Smooth muscle cell (in vitro differentiated cells): ENCODE data around the gene SCYL1. TPM values are rescaled to one million over a fixed set of nuclear protein-coding genes. Genes with fewer than 3 reads are reported as not detected.

Source experiments
- DNase-seq: peaks from one replicate; lab custom pipeline; 2025; ENCODE audit not compliant: unreplicated experiment; lab: John Stamatoyannopoulos, UW
- H2AFZ ChIP-seq: fragments of 200-600 bp; sonication (generic); 2 replicates; pipeline ENCODE4 v1.6.0; 2016; ENCODE audit warnings: antibody characterized with exemption, low read depth, mild to moderate bottlenecking
- H3F3A ChIP-seq: fragments of 200-600 bp; sonication (generic); 2 replicates; pipeline ENCODE4 v1.6.0; 2017; ENCODE audit warnings: antibody characterized with exemption, low read depth
- H3K27ac ChIP-seq: fragments of 200-600 bp; sonication (generic); 2 replicates; pipeline ENCODE4 v1.5.1; 2016; ENCODE audit warnings: low read depth, mild to moderate bottlenecking
- H3K27me3 ChIP-seq: fragments of 200-600 bp; sonication (generic); 2 replicates; pipeline ENCODE4 v1.6.1; 2016; ENCODE audit warnings: low read depth, mild to moderate bottlenecking
- H3K36me3 ChIP-seq: fragments of 200-600 bp; sonication (generic); 2 replicates; pipeline ENCODE4 v1.5.1; 2016; ENCODE audit warnings: low read depth
- H3K4me1 ChIP-seq: fragments of 200-600 bp; sonication (generic); 2 replicates; pipeline ENCODE4 v1.5.1; 2016; ENCODE audit warnings: low read depth
- H3K4me2 ChIP-seq: fragments of 200-600 bp; sonication (generic); 2 replicates; pipeline ENCODE4 v1.6.0; 2016; ENCODE audit warnings: mild to moderate bottlenecking
- H3K4me3 ChIP-seq: fragments of 200-600 bp; sonication (generic); 2 replicates; pipeline ENCODE4 v1.5.1; 2016; ENCODE audit warnings: mild to moderate bottlenecking
- H3K79me2 ChIP-seq: fragments of 200-600 bp; sonication (generic); 2 replicates; pipeline ENCODE4 v1.6.0; 2016; ENCODE audit warnings: low read depth, mild to moderate bottlenecking
- H3K9ac ChIP-seq: fragments of 200-600 bp; sonication (generic); 2 replicates; pipeline ENCODE4 v1.6.0; 2016; ENCODE audit warnings: low read depth
- H3K9me3 ChIP-seq: fragments of 200-600 bp; sonication (generic); replicated peaks from 2 replicates; pipeline ENCODE4 v1.5.1; 2016; ENCODE audit warnings: low read depth
- H4K20me1 ChIP-seq: fragments of 200-600 bp; sonication (generic); 2 replicates; pipeline ENCODE4 v1.6.0; 2016; ENCODE audit warnings: low read depth
- WGBS: methylation state at CpG from one replicate; pipeline ENCODE4 v1.1.7; 2016; ENCODE audit warnings: low lambda C conversion rate; 5-methylcytosine and 5-hydroxymethylcytosine counted together
- polyA plus RNA-seq: library from polyadenylated mRNA; unstranded; fragments of >200 nt; fragmentation: Nextera tagmentation; extraction: Ambion mirVana; gene quantifications from 2 replicates; pipeline ENCODE4 v1.2.1, GENCODE V29; 2016
- total RNA-seq: library from RNA; depleted of rRNA; stranded (reverse); fragments of >200 nt; gene quantifications from 2 replicates; pipeline ENCODE4 v1.2.3, GENCODE V29; 2014
- TF ChIP-seq, protein P1 (sequence below): fragments of 200-600 bp; sonication (generic); IDR thresholded peaks from 2 replicates; pipeline ENCODE4 v1.5.1; 2017; ENCODE audit warnings: borderline replicate concordance, mild to moderate bottlenecking, antibody characterized with exemption; ENCODE audit not compliant: insufficient read depth, poor library complexity, severe bottlenecking

SCYL1 gene
- total and polyA plus RNA-seq, 2 experiments from 2014 or later, result 66.6 to 123 TPM

DNA sequence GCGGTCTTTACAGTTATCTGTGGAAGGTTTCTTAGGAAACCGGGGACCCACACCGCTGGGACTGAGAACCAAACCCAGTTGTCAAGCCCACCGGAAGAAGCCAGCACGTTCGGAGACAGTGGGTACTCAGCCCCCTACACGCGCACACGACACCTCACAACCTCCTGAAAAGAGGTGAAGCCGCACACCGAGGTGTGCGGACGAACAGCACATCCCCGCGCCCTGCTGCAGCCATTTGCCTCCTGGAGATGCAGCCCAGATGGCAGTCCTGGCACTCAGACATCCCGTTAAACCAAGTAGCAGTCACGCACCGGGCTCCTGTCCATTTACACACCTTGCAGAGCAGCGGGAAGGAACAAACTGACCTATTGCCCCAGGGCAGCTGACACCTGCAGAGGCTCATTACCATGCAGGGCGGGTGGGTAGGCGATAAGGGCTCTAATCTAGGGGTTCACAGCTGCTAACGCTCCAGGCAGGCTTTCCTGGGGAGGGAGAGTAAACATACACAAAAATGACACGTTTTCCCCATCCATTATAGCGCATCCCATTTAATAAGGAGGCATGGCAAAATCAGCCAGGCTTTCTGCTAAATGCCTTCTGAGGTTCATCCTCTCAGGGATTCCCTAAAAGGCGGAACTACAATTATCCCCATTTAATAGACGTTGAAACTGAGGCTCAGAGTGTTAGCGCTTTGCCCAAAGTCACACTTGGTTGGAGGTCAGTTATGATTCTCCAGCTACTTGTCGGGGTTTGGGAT, 50.1 kb downstream of the SCYL1 start:
- H3K9me3 ChIP-seq, result no peaks in the 10 kb centered on the region
- TF ChIP-seq, protein P1, sequence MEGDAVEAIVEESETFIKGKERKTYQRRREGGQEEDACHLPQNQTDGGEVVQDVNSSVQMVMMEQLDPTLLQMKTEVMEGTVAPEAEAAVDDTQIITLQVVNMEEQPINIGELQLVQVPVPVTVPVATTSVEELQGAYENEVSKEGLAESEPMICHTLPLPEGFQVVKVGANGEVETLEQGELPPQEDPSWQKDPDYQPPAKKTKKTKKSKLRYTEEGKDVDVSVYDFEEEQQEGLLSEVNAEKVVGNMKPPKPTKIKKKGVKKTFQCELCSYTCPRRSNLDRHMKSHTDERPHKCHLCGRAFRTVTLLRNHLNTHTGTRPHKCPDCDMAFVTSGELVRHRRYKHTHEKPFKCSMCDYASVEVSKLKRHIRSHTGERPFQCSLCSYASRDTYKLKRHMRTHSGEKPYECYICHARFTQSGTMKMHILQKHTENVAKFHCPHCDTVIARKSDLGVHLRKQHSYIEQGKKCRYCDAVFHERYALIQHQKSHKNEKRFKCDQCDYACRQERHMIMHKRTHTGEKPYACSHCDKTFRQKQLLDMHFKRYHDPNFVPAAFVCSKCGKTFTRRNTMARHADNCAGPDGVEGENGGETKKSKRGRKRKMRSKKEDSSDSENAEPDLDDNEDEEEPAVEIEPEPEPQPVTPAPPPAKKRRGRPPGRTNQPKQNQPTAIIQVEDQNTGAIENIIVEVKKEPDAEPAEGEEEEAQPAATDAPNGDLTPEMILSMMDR, result no peak
- peaks cover 23% of the 10 kb centered on the region for H4K20me1 ChIP-seq
- no peaks in the 10 kb centered on the region for H3K36me3 ChIP-seq
- peak overlapping the region; percentile 75 for H3K27ac ChIP-seq
- peaks cover 26% of the 10 kb centered on the region for H3K79me2 ChIP-seq
- peaks cover 24% of the 10 kb centered on the region for H3F3A ChIP-seq
- peak overlapping the region; percentile 14 for H3K9ac ChIP-seq
- DNase-seq, result no peak
- H2AFZ ChIP-seq, result no peak overlapping the region
- H3K4me1 ChIP-seq, result peaks cover 24% of the 10 kb centered on the region
- H3K4me3 ChIP-seq, result peak overlapping the region; percentile 90
- peak overlapping the region; percentile 94 for H3K4me2 ChIP-seq
- no peaks in the 10 kb centered on the region for H3K27me3 ChIP-seq
- WGBS, result 7% methylated on average over 27 of the region's 28 CpGs

DNA sequence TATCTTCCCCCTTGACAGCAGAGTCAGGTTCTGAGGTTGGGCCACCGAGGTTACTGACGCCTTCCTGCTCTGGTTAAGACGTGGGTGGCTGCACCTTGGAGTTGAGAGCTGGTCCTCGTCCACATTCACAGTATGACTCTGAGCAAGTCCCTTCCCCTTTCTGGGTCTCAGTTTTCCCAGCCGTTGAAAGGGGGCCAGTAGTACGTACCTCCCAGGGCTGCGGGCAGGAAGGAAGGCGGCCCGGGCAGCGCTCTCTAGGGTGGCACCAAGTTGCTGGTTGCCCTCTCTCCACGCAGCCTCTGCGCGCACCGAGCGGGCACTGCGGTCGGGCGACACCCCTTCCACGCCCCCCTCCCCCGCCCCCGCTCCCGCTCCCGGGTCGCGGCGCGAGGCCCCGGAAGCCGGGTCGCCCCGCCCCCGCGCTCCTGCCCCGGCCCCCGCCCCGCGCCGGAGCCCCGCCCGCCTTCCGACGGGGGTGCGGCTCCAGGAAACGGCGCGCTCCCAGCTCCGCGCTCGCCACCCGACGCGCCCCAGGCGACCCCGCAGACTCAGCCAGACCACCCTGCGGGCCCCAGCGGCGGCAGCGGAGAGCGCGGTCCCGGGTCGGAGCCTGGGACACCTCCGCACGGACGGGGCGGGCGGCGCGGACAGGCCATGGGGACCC, 50.8 kb downstream of the SCYL1 start, which contains the start of gene EHBP1L1:
EHBP1L1 (plus strand) TSS at position 486 of the 664 bp plus-strand sequence. CDS start 250 bp downstream, outside the sequence.
- peaks cover 23% of the 10 kb centered on the region for H4K20me1 ChIP-seq
- peaks cover 24% of the 10 kb centered on the region for H3F3A ChIP-seq
- WGBS, result 1% methylated on average over 33 of the region's 69 CpGs
- H3K27me3 ChIP-seq, result no peaks in the 10 kb centered on the region
- H2AFZ ChIP-seq, result no peak within 1 kb of the TSS
- H3K9me3 ChIP-seq, result no peaks in the 10 kb centered on the region
- H3K27ac ChIP-seq, result peak within 1 kb of the TSS; percentile 75
- peaks cover 22% of the 10 kb centered on the region for H3K79me2 ChIP-seq
- peak; percentile 20 for DNase-seq
- peak within 1 kb of the TSS; percentile 90 for H3K4me3 ChIP-seq
- peak within 1 kb of the TSS; percentile 14 for H3K9ac ChIP-seq
- TF ChIP-seq, protein P1, result no peak
- peaks cover 24% of the 10 kb centered on the region for H3K4me1 ChIP-seq
- peak within 1 kb of the TSS; percentile 94 for H3K4me2 ChIP-seq
- H3K36me3 ChIP-seq, result no peaks in the 10 kb centered on the region

DNA sequence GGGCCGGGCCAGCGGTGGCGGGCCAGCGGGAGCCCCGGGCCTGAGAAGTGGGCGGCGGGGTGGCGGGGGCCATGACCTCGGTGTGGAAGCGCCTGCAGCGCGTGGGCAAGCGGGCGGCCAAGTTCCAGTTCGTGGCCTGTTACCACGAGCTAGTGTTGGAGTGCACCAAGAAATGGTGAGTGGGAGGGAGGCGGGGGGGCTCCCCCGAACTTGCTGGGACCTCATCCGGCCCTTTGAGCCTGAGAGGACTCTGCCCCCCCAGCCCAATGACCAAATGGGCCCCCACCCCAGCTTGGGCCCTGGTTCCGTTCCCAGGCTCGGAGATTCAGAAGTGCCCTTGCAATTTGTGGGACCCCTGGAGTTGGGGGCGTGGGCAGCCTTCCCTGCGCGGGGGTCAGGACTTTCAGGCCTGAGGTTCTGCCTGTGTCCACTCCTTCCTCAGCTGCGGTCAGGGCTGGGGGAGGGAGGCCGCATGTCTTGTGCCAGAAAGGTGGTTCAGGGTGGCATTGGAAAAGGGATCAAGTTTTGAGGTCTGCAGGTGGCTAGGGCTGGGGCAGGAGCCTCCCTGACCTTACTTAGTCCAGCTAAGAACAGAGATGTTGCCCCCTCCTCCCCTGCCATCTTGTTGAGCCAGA, 51.5 kb downstream of the SCYL1 start:
- Histone ChIP-seq H3K4me1 (peaks cover 19% of the 10 kb centered on the region), H3K9ac (no peak overlapping the region), H3K36me3 (no peaks in the 10 kb centered on the region), H3K9me3 (no peaks in the 10 kb centered on the region), H3F3A (peaks cover 24% of the 10 kb centered on the region), H3K79me2 (peaks cover 16% of the 10 kb centered on the region), H3K4me3 (peak overlapping the region; percentile 90), H3K4me2 (peak overlapping the region; percentile 94), H2AFZ (no peak overlapping the region), H3K27ac (no peak overlapping the region), H4K20me1 (peaks cover 20% of the 10 kb centered on the region), H3K27me3 (no peaks in the 10 kb centered on the region)
- 24% methylated on average over 22 of the region's 26 CpGs for WGBS
- TF ChIP-seq, protein P1, result no peak
- no peak for DNase-seq
